Endothelial cell (in vitro differentiated cells): ENCODE measurements around the gene TRRAP. TPM values are rescaled to one million over a fixed set of nuclear protein-coding genes. Genes with fewer than 3 reads are reported as not detected.

Experiments used
- DNase-seq: peaks from one replicate; pipeline ENCODE4 v3.0.0; 2021; ENCODE audit warnings: low spot score
- H3K27ac Mint-ChIP-seq: one replicate; pipeline ENCODE4 v1.8.0; 2021; ENCODE audit warnings: mixed read lengths, inconsistent platforms; ENCODE audit not compliant: unreplicated experiment
- H3K27me3 Mint-ChIP-seq: one replicate; pipeline ENCODE4 v1.8.0; 2021; ENCODE audit warnings: mild to moderate bottlenecking, moderate library complexity, mixed read lengths, inconsistent platforms; ENCODE audit not compliant: unreplicated experiment
- H3K36me3 Mint-ChIP-seq: one replicate; pipeline ENCODE4 v1.8.0; 2021; ENCODE audit warnings: mild to moderate bottlenecking, low read depth, mixed read lengths, inconsistent platforms; ENCODE audit not compliant: unreplicated experiment
- H3K4me1 Mint-ChIP-seq: one replicate; pipeline ENCODE4 v1.8.0; 2021; ENCODE audit warnings: mild to moderate bottlenecking, mixed read lengths, inconsistent platforms; ENCODE audit not compliant: unreplicated experiment
- H3K4me3 Mint-ChIP-seq: one replicate; pipeline ENCODE4 v1.8.0; 2021; ENCODE audit warnings: mild to moderate bottlenecking, mixed read lengths, inconsistent platforms; ENCODE audit not compliant: unreplicated experiment
- H3K9me3 Mint-ChIP-seq: one replicate; pipeline ENCODE4 v1.8.0; 2021; ENCODE audit warnings: mixed read lengths, inconsistent platforms; ENCODE audit not compliant: unreplicated experiment
- CTCF ChIP-seq: fragments of 200-600 bp; sonication (generic); IDR thresholded peaks from one replicate; pipeline ENCODE4 v1.5.0; 2021; ENCODE audit warnings: antibody characterized with exemption; ENCODE audit not compliant: unreplicated experiment
- total RNA-seq: library from RNA; stranded (reverse); fragmentation: NEBNext Ultra II Directional; extraction: Animal tissue kit (Norgen Biotek cat#: 25700); gene quantifications from one replicate; pipeline ENCODE4 v1.2.1, GENCODE V29; 2021; ENCODE audit not compliant: unreplicated experiment

The TRRAP gene
- total RNA-seq, 1 donor from 2014 or later: 53.5 TPM

GRCh38 chr7:98992076-98992475 is 113.7 kb downstream of the TRRAP start:
- H3K27ac Mint-ChIP-seq: no peak overlapping the region
- no peak for DNase-seq
- peak overlapping the region; percentile 28 for H3K4me3 Mint-ChIP-seq
- H3K4me1 Mint-ChIP-seq: no peaks in the 10 kb centered on the region
- H3K27me3 Mint-ChIP-seq: peaks cover 4% of the 10 kb centered on the region
- peaks cover 58% of the 10 kb centered on the region for H3K36me3 Mint-ChIP-seq
- no peaks in the 10 kb centered on the region for H3K9me3 Mint-ChIP-seq
- TF ChIP-seq CTCF: no peak

GRCh38 chr7:98993024-98993897 is 114.9 kb downstream of the TRRAP start:
- H3K27ac Mint-ChIP-seq: no peak overlapping the region
- no peaks in the 10 kb centered on the region for H3K9me3 Mint-ChIP-seq
- peaks cover 4% of the 10 kb centered on the region for H3K27me3 Mint-ChIP-seq
- no peak for DNase-seq
- no peak for TF ChIP-seq CTCF
- no peaks in the 10 kb centered on the region for H3K4me1 Mint-ChIP-seq
- no peak overlapping the region for H3K4me3 Mint-ChIP-seq
- H3K36me3 Mint-ChIP-seq: peaks cover 46% of the 10 kb centered on the region

- Mint-ChIP-seq H3K36me3 (peaks cover 40% of the 10 kb centered on the region), H3K4me1 (no peaks in the 10 kb centered on the region), H3K27me3 (peaks cover 4% of the 10 kb centered on the region), H3K27ac (no peak overlapping the region), H3K9me3 (no peaks in the 10 kb centered on the region), H3K4me3 (peak overlapping the region; percentile 27)
- TF ChIP-seq CTCF: no peak
- no peak for DNase-seq
These were observed 116.0 kb downstream of the TRRAP start for GRCh38 chr7:98994046-98994944.

GRCh38 chr7:98995111-98995510 is 116.8 kb downstream of the TRRAP start:
- Mint-ChIP-seq H3K36me3 (peaks cover 35% of the 10 kb centered on the region), H3K4me3 (no peak overlapping the region), H3K9me3 (no peaks in the 10 kb centered on the region), H3K27ac (no peak overlapping the region), H3K4me1 (no peaks in the 10 kb centered on the region), H3K27me3 (peaks cover 4% of the 10 kb centered on the region)
- no peak for TF ChIP-seq CTCF
- no peak for DNase-seq
